ENCODE measurements around the gene ZNF197. TPM values are rescaled to one million over a fixed set of nuclear protein-coding genes. Genes with fewer than 3 reads are reported as not detected.
"Not testable (repeated sequence)": the region's sequence is repeated elsewhere in the genome, so short reads cannot be mapped to it uniquely, and the experiment has no call there.

Gene ZNF197
- total and polyA plus RNA-seq, 4 donors, result 2.4 to 10.6 (median 5.9) TPM

DNA sequence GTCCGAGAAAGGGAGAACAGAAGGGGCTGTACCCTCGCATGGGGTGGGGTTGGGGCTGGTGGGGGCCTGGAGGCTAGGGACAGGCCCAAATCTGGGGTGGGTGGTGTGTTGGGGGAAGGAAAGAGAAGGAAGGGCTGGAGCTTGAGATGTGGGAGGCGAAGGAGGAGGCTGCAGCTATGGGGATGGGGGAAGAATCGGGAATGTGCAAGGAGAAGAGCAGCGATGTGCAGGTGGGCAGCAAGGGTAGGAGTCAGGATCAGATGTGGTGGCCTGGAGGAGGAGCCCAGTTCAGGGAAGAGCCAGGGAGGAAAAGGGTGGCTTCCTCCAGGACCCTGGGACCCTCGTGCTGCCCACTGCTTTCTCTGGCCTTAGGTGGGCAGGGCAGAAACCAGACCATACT, 44.9 kb downstream of the ZNF197 start:
- Histone ChIP-seq H3K36me3 (ENCODE audit: control insufficient read depth in 4 of 4, insufficient read depth in 3 of 4, low read depth in 1 of 4, low read length in 3 of 4) (no peaks in the 10 kb centered on the region), H3K9me3 (ENCODE audit: control insufficient read depth in 4 of 4, low read length in 3 of 4) (peaks cover 0 to 3% (median 2%) of the 10 kb centered on the region in 4 donors), H3K27ac (ENCODE audit: low read depth in 1 of 2, low read length in 2 of 2) (no peak overlapping the region), H3K27me3 (ENCODE audit: control insufficient read depth in 4 of 4, insufficient read depth in 4 of 4, low read length in 3 of 4) (no peaks in the 10 kb centered on the region), H3K4me1 (ENCODE audit: control insufficient read depth in 4 of 4, insufficient read depth in 4 of 4, low read length in 3 of 4) (no peaks in the 10 kb centered on the region), H3K9ac (ENCODE audit: low read depth in 1 of 2, low read length in 2 of 2) (no peak overlapping the region), H3K4me3 (ENCODE audit: low read depth in 1 of 3, low read length in 3 of 3) (no peak overlapping the region)
- TF ChIP-seq, protein P1, sequence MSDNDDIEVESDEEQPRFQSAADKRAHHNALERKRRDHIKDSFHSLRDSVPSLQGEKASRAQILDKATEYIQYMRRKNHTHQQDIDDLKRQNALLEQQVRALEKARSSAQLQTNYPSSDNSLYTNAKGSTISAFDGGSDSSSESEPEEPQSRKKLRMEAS (IDR thresholded peaks at IDR 0.05), result no peak
- TF ChIP-seq HNF4A (conservative IDR thresholded peaks at IDR 0.05) (no peak), JUND (IDR thresholded peaks at IDR 0.05) (no peak), YY1 (IDR thresholded peaks at IDR 0.05) (no peak), FOXA1 (IDR thresholded peaks at IDR 0.05) (no peak), GABPA (IDR thresholded peaks at IDR 0.05 in 1 of 2, conservative IDR thresholded peaks at IDR 0.05 in 1 of 2) (no peak), RAD21 (IDR thresholded peaks at IDR 0.05) (no peak), SP1 (IDR thresholded peaks at IDR 0.05) (no peak), RXRA (IDR thresholded peaks at IDR 0.05) (no peak), NR2F2 (IDR thresholded peaks at IDR 0.05) (no peak), EGR1 (IDR thresholded peaks at IDR 0.05; ENCODE audit: low read depth in 2 of 2) (no peak), TAF1 (conservative IDR thresholded peaks at IDR 0.05) (no peak), HNF4G (IDR thresholded peaks at IDR 0.05) (no peak), FOXA2 (IDR thresholded peaks at IDR 0.05) (no peak)
- TF ChIP-seq, protein P2, sequence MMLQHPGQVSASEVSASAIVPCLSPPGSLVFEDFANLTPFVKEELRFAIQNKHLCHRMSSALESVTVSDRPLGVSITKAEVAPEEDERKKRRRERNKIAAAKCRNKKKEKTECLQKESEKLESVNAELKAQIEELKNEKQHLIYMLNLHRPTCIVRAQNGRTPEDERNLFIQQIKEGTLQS (IDR thresholded peaks at IDR 0.05), result no peak
- TF ChIP-seq, protein P3, sequence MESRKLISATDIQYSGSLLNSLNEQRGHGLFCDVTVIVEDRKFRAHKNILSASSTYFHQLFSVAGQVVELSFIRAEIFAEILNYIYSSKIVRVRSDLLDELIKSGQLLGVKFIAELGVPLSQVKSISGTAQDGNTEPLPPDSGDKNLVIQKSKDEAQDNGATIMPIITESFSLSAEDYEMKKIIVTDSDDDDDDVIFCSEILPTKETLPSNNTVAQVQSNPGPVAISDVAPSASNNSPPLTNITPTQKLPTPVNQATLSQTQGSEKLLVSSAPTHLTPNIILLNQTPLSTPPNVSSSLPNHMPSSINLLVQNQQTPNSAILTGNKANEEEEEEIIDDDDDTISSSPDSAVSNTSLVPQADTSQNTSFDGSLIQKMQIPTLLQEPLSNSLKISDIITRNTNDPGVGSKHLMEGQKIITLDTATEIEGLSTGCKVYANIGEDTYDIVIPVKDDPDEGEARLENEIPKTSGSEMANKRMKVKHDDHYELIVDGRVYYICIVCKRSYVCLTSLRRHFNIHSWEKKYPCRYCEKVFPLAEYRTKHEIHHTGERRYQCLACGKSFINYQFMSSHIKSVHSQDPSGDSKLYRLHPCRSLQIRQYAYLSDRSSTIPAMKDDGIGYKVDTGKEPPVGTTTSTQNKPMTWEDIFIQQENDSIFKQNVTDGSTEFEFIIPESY (IDR thresholded peaks at IDR 0.05), result no peak
- TF ChIP-seq, protein P4, sequence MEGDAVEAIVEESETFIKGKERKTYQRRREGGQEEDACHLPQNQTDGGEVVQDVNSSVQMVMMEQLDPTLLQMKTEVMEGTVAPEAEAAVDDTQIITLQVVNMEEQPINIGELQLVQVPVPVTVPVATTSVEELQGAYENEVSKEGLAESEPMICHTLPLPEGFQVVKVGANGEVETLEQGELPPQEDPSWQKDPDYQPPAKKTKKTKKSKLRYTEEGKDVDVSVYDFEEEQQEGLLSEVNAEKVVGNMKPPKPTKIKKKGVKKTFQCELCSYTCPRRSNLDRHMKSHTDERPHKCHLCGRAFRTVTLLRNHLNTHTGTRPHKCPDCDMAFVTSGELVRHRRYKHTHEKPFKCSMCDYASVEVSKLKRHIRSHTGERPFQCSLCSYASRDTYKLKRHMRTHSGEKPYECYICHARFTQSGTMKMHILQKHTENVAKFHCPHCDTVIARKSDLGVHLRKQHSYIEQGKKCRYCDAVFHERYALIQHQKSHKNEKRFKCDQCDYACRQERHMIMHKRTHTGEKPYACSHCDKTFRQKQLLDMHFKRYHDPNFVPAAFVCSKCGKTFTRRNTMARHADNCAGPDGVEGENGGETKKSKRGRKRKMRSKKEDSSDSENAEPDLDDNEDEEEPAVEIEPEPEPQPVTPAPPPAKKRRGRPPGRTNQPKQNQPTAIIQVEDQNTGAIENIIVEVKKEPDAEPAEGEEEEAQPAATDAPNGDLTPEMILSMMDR (IDR thresholded peaks at IDR 0.05; ENCODE audit: low read depth, low read length, missing input control), result no peak
- TF ChIP-seq, protein P5, sequence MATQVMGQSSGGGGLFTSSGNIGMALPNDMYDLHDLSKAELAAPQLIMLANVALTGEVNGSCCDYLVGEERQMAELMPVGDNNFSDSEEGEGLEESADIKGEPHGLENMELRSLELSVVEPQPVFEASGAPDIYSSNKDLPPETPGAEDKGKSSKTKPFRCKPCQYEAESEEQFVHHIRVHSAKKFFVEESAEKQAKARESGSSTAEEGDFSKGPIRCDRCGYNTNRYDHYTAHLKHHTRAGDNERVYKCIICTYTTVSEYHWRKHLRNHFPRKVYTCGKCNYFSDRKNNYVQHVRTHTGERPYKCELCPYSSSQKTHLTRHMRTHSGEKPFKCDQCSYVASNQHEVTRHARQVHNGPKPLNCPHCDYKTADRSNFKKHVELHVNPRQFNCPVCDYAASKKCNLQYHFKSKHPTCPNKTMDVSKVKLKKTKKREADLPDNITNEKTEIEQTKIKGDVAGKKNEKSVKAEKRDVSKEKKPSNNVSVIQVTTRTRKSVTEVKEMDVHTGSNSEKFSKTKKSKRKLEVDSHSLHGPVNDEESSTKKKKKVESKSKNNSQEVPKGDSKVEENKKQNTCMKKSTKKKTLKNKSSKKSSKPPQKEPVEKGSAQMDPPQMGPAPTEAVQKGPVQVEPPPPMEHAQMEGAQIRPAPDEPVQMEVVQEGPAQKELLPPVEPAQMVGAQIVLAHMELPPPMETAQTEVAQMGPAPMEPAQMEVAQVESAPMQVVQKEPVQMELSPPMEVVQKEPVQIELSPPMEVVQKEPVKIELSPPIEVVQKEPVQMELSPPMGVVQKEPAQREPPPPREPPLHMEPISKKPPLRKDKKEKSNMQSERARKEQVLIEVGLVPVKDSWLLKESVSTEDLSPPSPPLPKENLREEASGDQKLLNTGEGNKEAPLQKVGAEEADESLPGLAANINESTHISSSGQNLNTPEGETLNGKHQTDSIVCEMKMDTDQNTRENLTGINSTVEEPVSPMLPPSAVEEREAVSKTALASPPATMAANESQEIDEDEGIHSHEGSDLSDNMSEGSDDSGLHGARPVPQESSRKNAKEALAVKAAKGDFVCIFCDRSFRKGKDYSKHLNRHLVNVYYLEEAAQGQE (IDR thresholded peaks at IDR 0.05), result no peak
- WGBS, result 87% methylated on average over 6 of the region's 6 CpGs
- no peak for DNase-seq (ENCODE audit: low spot score)

DNA sequence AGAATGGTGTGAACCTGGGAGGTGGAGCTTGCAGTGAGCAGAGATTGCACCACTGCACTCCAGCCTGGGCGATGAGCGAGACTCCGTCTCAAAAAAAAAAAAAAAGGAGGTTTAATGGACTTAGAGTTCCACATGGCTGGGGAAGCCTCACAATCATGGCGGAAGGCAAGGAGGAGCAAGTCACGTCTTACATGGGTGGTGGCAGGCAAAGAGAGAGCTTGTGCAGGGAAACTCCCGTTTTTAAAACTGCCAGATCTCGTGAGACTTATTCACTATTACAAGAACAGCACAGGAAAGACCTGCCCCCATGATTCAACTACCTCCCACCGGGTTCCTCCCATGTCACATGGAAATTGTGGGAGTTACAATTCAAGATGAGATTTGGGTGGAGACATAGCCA, 48.6 kb downstream of the ZNF197 start:
- H3K9ac ChIP-seq (ENCODE audit: low read depth in 1 of 2, low read length in 2 of 2); DNase-seq (ENCODE audit: low spot score); H3K4me1 ChIP-seq (ENCODE audit: control insufficient read depth in 4 of 4, insufficient read depth in 4 of 4, low read length in 3 of 4); H3K36me3 ChIP-seq (ENCODE audit: control insufficient read depth in 4 of 4, insufficient read depth in 3 of 4, low read depth in 1 of 4, low read length in 3 of 4); H3K27me3 ChIP-seq (ENCODE audit: control insufficient read depth in 4 of 4, insufficient read depth in 4 of 4, low read length in 3 of 4); H3K27ac ChIP-seq (ENCODE audit: low read depth in 1 of 2, low read length in 2 of 2); H3K9me3 ChIP-seq (ENCODE audit: control insufficient read depth in 4 of 4, low read length in 3 of 4); H3K4me3 ChIP-seq (ENCODE audit: low read depth in 1 of 3, low read length in 3 of 3): not testable (repeated sequence)
- 92% methylated on average over 8 of the region's 8 CpGs for WGBS

All from liver (tissue), 9 donors.